Uterus (tissue), 2 donors: ENCODE data around the gene SLC39A13.

ENCODE experiments used
- CTCF ChIP-seq, 4 experiments: fragments of 200-600 bp in 2 of 4; fragments of 450-650 bp in 2 of 4; sonication (generic) in 2 of 4; IDR thresholded peaks; one replicate each; pipeline ENCODE4 v1.5.1; 2016 to 2019; ENCODE audit warnings: antibody characterized with exemption in 4 of 4, mild to moderate bottlenecking in 2 of 4, moderate library complexity in 1 of 4
- POLR2A ChIP-seq, 2 donors: fragments of 450-650 bp; IDR thresholded peaks; one replicate each; pipeline ENCODE4 v1.6.1; 2016; ENCODE audit warnings: antibody characterized with exemption in 2 of 2, mild to moderate bottlenecking in 1 of 2, moderate library complexity in 1 of 2

- no peak for TF ChIP-seq POLR2A (IDR thresholded peaks at IDR 0.05)
- no peak for TF ChIP-seq CTCF (IDR thresholded peaks at IDR 0.05)
Measured at GRCh38 chr11:47431356-47432083, 23.1 kb downstream of the SLC39A13 start.
